H9 (cell line): Measurements from ENCODE around the gene SUMO4. TPM values are rescaled to one million over a fixed set of nuclear protein-coding genes. Genes with fewer than 3 reads are reported as not detected.

ENCODE experiments used
- DNase-seq: peaks from one replicate; pipeline ENCODE4 v3.0.0-alpha.2; 2017
- H2AFZ ChIP-seq: one replicate; pipeline ENCODE4 v1.6.1; 2013; ENCODE audit warnings: mild to moderate bottlenecking, low read length, control low read depth, moderate library complexity
- H2AK5ac ChIP-seq: 2 replicates; pipeline ENCODE4 v1.6.1; 2013; ENCODE audit warnings: low read length, control low read depth, mixed read lengths; ENCODE audit not compliant: insufficient read length
- H2BK120ac ChIP-seq: one replicate; pipeline ENCODE4 v1.6.1; 2013; ENCODE audit warnings: low read depth, mild to moderate bottlenecking, low read length, control low read depth, inconsistent platforms; ENCODE audit not compliant: poor library complexity, severe bottlenecking
- H2BK12ac ChIP-seq: 2 replicates; pipeline ENCODE4 v1.6.1; 2013; ENCODE audit warnings: low read length, control low read depth, mixed read lengths, low read depth; ENCODE audit not compliant: insufficient read length
- H2BK15ac ChIP-seq: 2 replicates; pipeline ENCODE4 v1.6.1; 2013; ENCODE audit warnings: low read depth, low read length, control low read depth
- H2BK20ac ChIP-seq: one replicate; pipeline ENCODE4 v1.6.1; 2013; ENCODE audit warnings: low read depth, mild to moderate bottlenecking, low read length, control low read depth, inconsistent platforms; ENCODE audit not compliant: poor library complexity, severe bottlenecking
- H2BK5ac ChIP-seq: 2 replicates; pipeline ENCODE4 v1.6.1; 2013; ENCODE audit warnings: low read length, control low read depth, mixed read lengths; ENCODE audit not compliant: insufficient read length
- H3K14ac ChIP-seq: 2 replicates; pipeline ENCODE4 v1.6.1; 2013; ENCODE audit warnings: low read length, control low read depth; ENCODE audit not compliant: insufficient read depth
- H3K18ac ChIP-seq: 2 replicates; pipeline ENCODE4 v1.6.1; 2013; ENCODE audit warnings: low read depth, mild to moderate bottlenecking, mixed read lengths, low read length, control low read depth; ENCODE audit not compliant: insufficient read length
- H3K23ac ChIP-seq: 2 replicates; pipeline ENCODE4 v1.6.1; 2013; ENCODE audit warnings: low read length, control low read depth, mixed read lengths, low read depth; ENCODE audit not compliant: insufficient read length
- H3K23me2 ChIP-seq: 2 replicates; pipeline ENCODE4 v1.6.1; 2013; ENCODE audit warnings: low read depth, mild to moderate bottlenecking, mixed read lengths, low read length, control low read depth; ENCODE audit not compliant: insufficient read length, poor library complexity, severe bottlenecking
- H3K27ac ChIP-seq: 2 replicates; pipeline ENCODE4 v1.5.1; 2013; ENCODE audit warnings: low read length, control low read depth, mixed read lengths, low read depth; ENCODE audit not compliant: insufficient read length
- H3K27me3 ChIP-seq: 2 replicates; pipeline ENCODE4 v1.6.1; 2013; ENCODE audit warnings: low read length, control low read depth, inconsistent platforms; ENCODE audit not compliant: insufficient read depth
- H3K4ac ChIP-seq: 2 replicates; pipeline ENCODE4 v1.6.1; 2013; ENCODE audit warnings: low read depth, mild to moderate bottlenecking, control low read depth, inconsistent platforms, low read length, moderate library complexity
- H3K4me1 ChIP-seq: 2 replicates; pipeline ENCODE4 v1.6.1; 2013; ENCODE audit warnings: low read length, control low read depth, inconsistent platforms; ENCODE audit not compliant: insufficient read depth
- H3K4me2 ChIP-seq: 2 replicates; pipeline ENCODE4 v1.6.1; 2013; ENCODE audit warnings: low read length, control low read depth, mixed read lengths; ENCODE audit not compliant: insufficient read length, insufficient read depth
- H3K56ac ChIP-seq: 2 replicates; pipeline ENCODE4 v1.6.1; 2013; ENCODE audit warnings: low read depth, mild to moderate bottlenecking, mixed read lengths, low read length, control low read depth; ENCODE audit not compliant: insufficient read length
- H3K79me1 ChIP-seq: 2 replicates; pipeline ENCODE4 v1.6.1; 2013; ENCODE audit warnings: low read depth, mild to moderate bottlenecking, moderate library complexity, low read length, control low read depth, inconsistent platforms; ENCODE audit not compliant: insufficient read depth, poor library complexity, severe bottlenecking
- H3K79me2 ChIP-seq: 2 replicates; pipeline ENCODE4 v1.6.1; 2013; ENCODE audit warnings: low read length, control low read depth, inconsistent platforms; ENCODE audit not compliant: insufficient read depth
- H3K9ac ChIP-seq: 2 replicates; pipeline ENCODE4 v1.6.1; 2013; ENCODE audit warnings: low read length, control low read depth, mixed read lengths; ENCODE audit not compliant: insufficient read length; ENCODE audit errors: extremely low read depth
- H3K9me3 ChIP-seq: one replicate; pipeline ENCODE4 v1.6.1; 2013; ENCODE audit warnings: low read depth, low read length, inconsistent platforms; ENCODE audit not compliant: control insufficient read depth
- H3T11ph ChIP-seq: one replicate; pipeline ENCODE4 v1.6.1; 2013; ENCODE audit warnings: mild to moderate bottlenecking, low read length, control low read depth, inconsistent platforms
- H4K20me1 ChIP-seq: one replicate; pipeline ENCODE4 v1.6.1; 2013; ENCODE audit not compliant: control insufficient read depth, insufficient read length, insufficient read depth
- H4K5ac ChIP-seq: 2 replicates; pipeline ENCODE4 v1.6.1; 2013; ENCODE audit warnings: low read depth, mild to moderate bottlenecking, mixed read lengths, low read length, control low read depth; ENCODE audit not compliant: insufficient read length
- H4K8ac ChIP-seq: replicated peaks from 2 replicates; pipeline ENCODE4 v1.6.1; 2013; ENCODE audit warnings: low read length, control low read depth, mixed read lengths, low read depth; ENCODE audit not compliant: insufficient read length
- H4K91ac ChIP-seq: 2 replicates; pipeline ENCODE4 v1.6.1; 2013; ENCODE audit warnings: low read depth, mild to moderate bottlenecking, moderate library complexity, mixed read lengths, low read length, control low read depth; ENCODE audit not compliant: insufficient read length
- H3K27ac Mint-ChIP-seq, 3 experiments: 2 replicates in 2 of 3; 3 replicates in 1 of 3; pipeline ENCODE4 v1.8.0; 2020 to 2021; ENCODE audit warnings: mixed read lengths in 3 of 3, mild to moderate bottlenecking in 1 of 3, moderate library complexity in 1 of 3
- H3K27me3 Mint-ChIP-seq: 2 replicates; pipeline ENCODE4 v1.8.0; 2021; ENCODE audit warnings: low read depth, mild to moderate bottlenecking, moderate library complexity, mixed read lengths
- H3K36me3 Mint-ChIP-seq, 3 experiments: 2 replicates in 2 of 3; 3 replicates in 1 of 3; pipeline ENCODE4 v1.8.0; 2020 to 2021; ENCODE audit warnings: low read depth in 3 of 3, mixed read lengths in 3 of 3; ENCODE audit not compliant: insufficient read depth in 1 of 3
- H3K4me1 Mint-ChIP-seq, 2 experiments: 2 replicates each; pipeline ENCODE4 v1.8.0; 2020; ENCODE audit warnings: mixed read lengths in 2 of 2
- H3K4me3 Mint-ChIP-seq, 2 experiments: 2 replicates in 1 of 2; 3 replicates in 1 of 2; pipeline ENCODE4 v1.8.0; 2020 to 2021; ENCODE audit warnings: mild to moderate bottlenecking in 2 of 2, mixed read lengths in 2 of 2, moderate library complexity in 1 of 2
- H3K9me3 Mint-ChIP-seq, 2 experiments: 2 replicates in 1 of 2; 3 replicates in 1 of 2; pipeline ENCODE4 v1.8.0; 2020; ENCODE audit warnings: mild to moderate bottlenecking in 2 of 2, mixed read lengths in 2 of 2, moderate library complexity in 1 of 2
- CTCF ChIP-seq: fragments of 200-600 bp; sonication (generic); conservative IDR thresholded peaks from 3 replicates; pipeline ENCODE4 v1.8.0; 2021; ENCODE audit warnings: antibody characterized with exemption, mild to moderate bottlenecking
- WGBS: extraction: QIAGEN DNeasy Blood & Tissue Kit; methylation state at CpG from one replicate; pipeline ENCODE4 v1.1.7; 2013; ENCODE audit warnings: missing lambda C conversion rate, low lambda C conversion rate, mixed read lengths; ENCODE audit not compliant: insufficient read length; ENCODE audit errors: extremely low coverage; 5-methylcytosine and 5-hydroxymethylcytosine counted together
- total RNA-seq: library from RNA; stranded (reverse); gene quantifications from 2 replicates; pipeline ENCODE4 v1.2.1, GENCODE V29; 2021

The SUMO4 gene
- total RNA-seq, 1 experiment from 2014 or later, result 1.5 TPM

GRCh38 chr6:149368065-149368464 lies 32.0 kb upstream of the SUMO4 start:
- no peak overlapping the region for H3K18ac ChIP-seq
- H4K5ac ChIP-seq, result no peak overlapping the region
- H3K9me3 ChIP-seq, result no peaks in the 10 kb centered on the region
- no peak overlapping the region for H2BK15ac ChIP-seq
- Mint-ChIP-seq H3K27ac (no peak overlapping the region), H3K4me1 (peaks cover 10 to 15% of the 10 kb centered on the region in 2 experiments), H3K9me3 (no peaks in the 10 kb centered on the region), H3K4me3 (no peak overlapping the region), H3K36me3 (peaks cover 0 to 2% (median 0%) of the 10 kb centered on the region in 3 experiments; a peak in 1 of 7 replicates), H3K27me3 (no peaks in the 10 kb centered on the region)
- DNase-seq, result no peak
- H2BK5ac ChIP-seq, result no peak overlapping the region
- H3T11ph ChIP-seq, result no peak overlapping the region
- peaks cover 9% of the 10 kb centered on the region; the same call in 1 of the 2 replicates for H3K79me2 ChIP-seq
- no peak overlapping the region for H3K9ac ChIP-seq
- no peak overlapping the region for H2BK12ac ChIP-seq
- H3K14ac ChIP-seq, result no peak overlapping the region
- no peaks in the 10 kb centered on the region for H3K23me2 ChIP-seq
- no peak overlapping the region for H4K8ac ChIP-seq
- no peak overlapping the region for H2BK20ac ChIP-seq
- H3K23ac ChIP-seq, result no peak overlapping the region
- H3K27ac ChIP-seq, result no peak overlapping the region
- no peak overlapping the region for H3K4ac ChIP-seq
- no peak overlapping the region for H2BK120ac ChIP-seq
- H4K91ac ChIP-seq, result no peak overlapping the region
- H2AK5ac ChIP-seq, result no peak overlapping the region
- H3K4me1 ChIP-seq, result peaks cover 3% of the 10 kb centered on the region; the same call in 1 of the 2 replicates
- H4K20me1 ChIP-seq, result no peaks in the 10 kb centered on the region
- H2AFZ ChIP-seq, result no peak overlapping the region
- H3K27me3 ChIP-seq, result no peaks in the 10 kb centered on the region
- H3K56ac ChIP-seq, result no peak overlapping the region
- peaks cover 6% of the 10 kb centered on the region for H3K79me1 ChIP-seq
- TF ChIP-seq CTCF, result no peak
- H3K4me2 ChIP-seq, result no peak overlapping the region
- no CpG with 5 or more reads among the region's 1 CpG for WGBS
